HG02678 (cell line): Measurements from ENCODE around the gene PRKCZ.

Experiments
- ATAC-seq: cut with Tn5 transposase; IDR thresholded peaks from one replicate; pipeline ENCODE4 v1.9.1; 2021; ENCODE audit warnings: mild to moderate bottlenecking, moderate library complexity; ENCODE audit not compliant: unreplicated experiment

Gene PRKCZ

GRCh38 chr1:2185880-2186855, 136.0 kb downstream of the PRKCZ start:
- no peak for ATAC-seq

- ATAC-seq = no peak
Measured at GRCh38 chr1:2186901-2187300, 136.7 kb downstream of the PRKCZ start.

GRCh38 chr1:2187619-2188018, 137.4 kb downstream of the PRKCZ start:
- ATAC-seq = no peak

GRCh38 chr1:2188336-2188735, 138.1 kb downstream of the PRKCZ start:
- ATAC-seq = no peak

GRCh38 chr1:2189459-2190425, 139.5 kb downstream of the PRKCZ start:
- no peak for ATAC-seq

GRCh38 chr1:2190491-2190976, 140.3 kb downstream of the PRKCZ start:
- ATAC-seq = no peak

- ATAC-seq = no peak
Measured at GRCh38 chr1:2192031-2192995, 142.1 kb downstream of the PRKCZ start.

- no peak for ATAC-seq
Measured at GRCh38 chr1:2193514-2194281, 143.5 kb downstream of the PRKCZ start.

GRCh38 chr1:2194319-2194897, 144.2 kb downstream of the PRKCZ start, which contains the start of gene FAAP20:
FAAP20 (minus strand) TSS chr1:2194772; CDS start chr1:2194749, 23 bp downstream.
- ATAC-seq = peak; percentile 46

- ATAC-seq = peak; percentile 57
Measured at GRCh38 chr1:2194898-2195673, 144.9 kb downstream of the PRKCZ start.

GRCh38 chr1:2195785-2196184, 145.6 kb downstream of the PRKCZ start:
- no peak for ATAC-seq

- no peak for ATAC-seq
Measured at GRCh38 chr1:2196901-2197638, 146.9 kb downstream of the PRKCZ start.

GRCh38 chr1:2197707-2198165, 147.5 kb downstream of the PRKCZ start:
- no peak for ATAC-seq

GRCh38 chr1:2198571-2198970, 148.4 kb downstream of the PRKCZ start:
- ATAC-seq = no peak

- peak; percentile 44 for ATAC-seq
Measured at GRCh38 chr1:2199042-2199810, 149.0 kb downstream of the PRKCZ start.

- no peak for ATAC-seq
Measured at GRCh38 chr1:2200308-2200943, 150.2 kb downstream of the PRKCZ start.
